ENCODE results near the gene SLC25A30.
"Not testable (repeated sequence)": the region's sequence is repeated elsewhere in the genome, so short reads cannot be mapped to it uniquely, and the experiment has no call there.

Gene SLC25A30

GRCh38 chr13:45445053-45445452, 26.9 kb upstream of the SLC25A30 start:
- Histone ChIP-seq H3K9ac (ENCODE audit: low read depth, low read length) (no peak overlapping the region), H3K9me3 (replicated peaks; ENCODE audit: low read length) (no peaks in the 10 kb centered on the region), H3K36me3 (ENCODE audit: insufficient read depth, low read length) (no peaks in the 10 kb centered on the region), H3K27me3 (ENCODE audit: control insufficient read depth, insufficient read depth, low read length) (no peaks in the 10 kb centered on the region), H3K4me2 (ENCODE audit: low read length) (no peak overlapping the region), H3K4me1 (ENCODE audit: control insufficient read depth, insufficient read depth, low read length) (peaks cover 35% of the 10 kb centered on the region), H3K4me3 (ENCODE audit: low read length) (no peak overlapping the region)

GRCh38 chr13:45441633-45442032, 23.5 kb upstream of the SLC25A30 start:
- Histone ChIP-seq H3K27me3 (ENCODE audit: control insufficient read depth, insufficient read depth, low read length) (no peaks in the 10 kb centered on the region), H3K9ac (ENCODE audit: low read depth, low read length) (peak overlapping the region; percentile 22), H3K9me3 (replicated peaks; ENCODE audit: low read length) (no peaks in the 10 kb centered on the region), H3K4me1 (ENCODE audit: control insufficient read depth, insufficient read depth, low read length) (peaks cover 41% of the 10 kb centered on the region), H3K4me3 (ENCODE audit: low read length) (no peak overlapping the region), H3K36me3 (ENCODE audit: insufficient read depth, low read length) (no peaks in the 10 kb centered on the region), H3K4me2 (ENCODE audit: low read length) (peak overlapping the region; percentile 24)

GRCh38 chr13:45439781-45440462, 21.7 kb upstream of the SLC25A30 start:
- H3K4me1 ChIP-seq (ENCODE audit: control insufficient read depth, insufficient read depth, low read length): peaks cover 30% of the 10 kb centered on the region
- peak overlapping the region; percentile 16 for H3K9ac ChIP-seq (ENCODE audit: low read depth, low read length)
- H3K4me2 ChIP-seq (ENCODE audit: low read length): peak overlapping the region; percentile 70
- H3K9me3 ChIP-seq (replicated peaks; ENCODE audit: low read length): no peaks in the 10 kb centered on the region
- H3K36me3 ChIP-seq (ENCODE audit: insufficient read depth, low read length): no peaks in the 10 kb centered on the region
- no peak overlapping the region for H3K4me3 ChIP-seq (ENCODE audit: low read length)
- H3K27me3 ChIP-seq (ENCODE audit: control insufficient read depth, insufficient read depth, low read length): no peaks in the 10 kb centered on the region

GRCh38 chr13:45439008-45439407, 20.8 kb upstream of the SLC25A30 start:
- Histone ChIP-seq H3K36me3 (ENCODE audit: insufficient read depth, low read length) (no peaks in the 10 kb centered on the region), H3K4me2 (ENCODE audit: low read length) (no peak overlapping the region), H3K4me1 (ENCODE audit: control insufficient read depth, insufficient read depth, low read length) (peaks cover 30% of the 10 kb centered on the region), H3K9ac (ENCODE audit: low read depth, low read length) (no peak overlapping the region), H3K4me3 (ENCODE audit: low read length) (no peak overlapping the region), H3K27me3 (ENCODE audit: control insufficient read depth, insufficient read depth, low read length) (no peaks in the 10 kb centered on the region), H3K9me3 (replicated peaks; ENCODE audit: low read length) (no peaks in the 10 kb centered on the region)

- Histone ChIP-seq H3K9me3 (replicated peaks; ENCODE audit: low read length) (no peaks in the 10 kb centered on the region), H3K4me2 (ENCODE audit: low read length) (no peak overlapping the region), H3K27me3 (ENCODE audit: control insufficient read depth, insufficient read depth, low read length) (no peaks in the 10 kb centered on the region), H3K36me3 (ENCODE audit: insufficient read depth, low read length) (no peaks in the 10 kb centered on the region), H3K4me3 (ENCODE audit: low read length) (no peak overlapping the region), H3K9ac (ENCODE audit: low read depth, low read length) (no peak overlapping the region), H3K4me1 (ENCODE audit: control insufficient read depth, insufficient read depth, low read length) (peaks cover 30% of the 10 kb centered on the region)
Observed at GRCh38 chr13:45437947-45438346, 19.8 kb upstream of the SLC25A30 start.

- Histone ChIP-seq H3K4me3 (ENCODE audit: low read length) (no peak overlapping the region), H3K36me3 (ENCODE audit: insufficient read depth, low read length) (no peaks in the 10 kb centered on the region), H3K4me1 (ENCODE audit: control insufficient read depth, insufficient read depth, low read length) (peaks cover 29% of the 10 kb centered on the region)
Observed at GRCh38 chr13:45436953-45437352, 18.8 kb upstream of the SLC25A30 start.

GRCh38 chr13:45436332-45436731, 18.2 kb upstream of the SLC25A30 start:
- no peak overlapping the region for H3K4me2 ChIP-seq (ENCODE audit: low read length)
- peaks cover 23% of the 10 kb centered on the region for H3K4me1 ChIP-seq (ENCODE audit: control insufficient read depth, insufficient read depth, low read length)
- no peaks in the 10 kb centered on the region for H3K27me3 ChIP-seq (ENCODE audit: control insufficient read depth, insufficient read depth, low read length)
- no peak overlapping the region for H3K9ac ChIP-seq (ENCODE audit: low read depth, low read length)
- no peaks in the 10 kb centered on the region for H3K9me3 ChIP-seq (replicated peaks; ENCODE audit: low read length)
- H3K4me3 ChIP-seq (ENCODE audit: low read length): no peak overlapping the region
- no peaks in the 10 kb centered on the region for H3K36me3 ChIP-seq (ENCODE audit: insufficient read depth, low read length)

More at GRCh38 chr13:45436953-45437352, 18.8 kb upstream of the SLC25A30 start:
- H3K27me3 ChIP-seq (ENCODE audit: control insufficient read depth, insufficient read depth, low read length): no peaks in the 10 kb centered on the region
- H3K4me2 ChIP-seq (ENCODE audit: low read length): no peak overlapping the region
- H3K9me3 ChIP-seq (replicated peaks; ENCODE audit: low read length): no peaks in the 10 kb centered on the region
- H3K9ac ChIP-seq (ENCODE audit: low read depth, low read length): no peak overlapping the region

- Histone ChIP-seq H3K4me2 (ENCODE audit: low read length) (no peak overlapping the region), H3K9ac (ENCODE audit: low read depth, low read length) (no peak overlapping the region), H3K4me3 (ENCODE audit: low read length) (no peak overlapping the region), H3K4me1 (ENCODE audit: control insufficient read depth, insufficient read depth, low read length) (peaks cover 9% of the 10 kb centered on the region), H3K9me3 (replicated peaks; ENCODE audit: low read length) (no peaks in the 10 kb centered on the region), H3K36me3 (ENCODE audit: insufficient read depth, low read length) (no peaks in the 10 kb centered on the region), H3K27me3 (ENCODE audit: control insufficient read depth, insufficient read depth, low read length) (no peaks in the 10 kb centered on the region)
Observed at GRCh38 chr13:45434556-45435371, 16.6 kb upstream of the SLC25A30 start.

GRCh38 chr13:45433381-45433790, 15.2 kb upstream of the SLC25A30 start:
- no peaks in the 10 kb centered on the region for H3K27me3 ChIP-seq (ENCODE audit: control insufficient read depth, insufficient read depth, low read length)
- no peak overlapping the region for H3K4me3 ChIP-seq (ENCODE audit: low read length)
- H3K4me2 ChIP-seq (ENCODE audit: low read length): no peak overlapping the region
- no peaks in the 10 kb centered on the region for H3K36me3 ChIP-seq (ENCODE audit: insufficient read depth, low read length)
- H3K4me1 ChIP-seq (ENCODE audit: control insufficient read depth, insufficient read depth, low read length): no peaks in the 10 kb centered on the region
- H3K9ac ChIP-seq (ENCODE audit: low read depth, low read length): no peak overlapping the region
- no peaks in the 10 kb centered on the region for H3K9me3 ChIP-seq (replicated peaks; ENCODE audit: low read length)

GRCh38 chr13:45432737-45433380, 14.7 kb upstream of the SLC25A30 start:
- Histone ChIP-seq H3K36me3 (ENCODE audit: insufficient read depth, low read length) (no peaks in the 10 kb centered on the region), H3K27me3 (ENCODE audit: control insufficient read depth, insufficient read depth, low read length) (no peaks in the 10 kb centered on the region), H3K9me3 (replicated peaks; ENCODE audit: low read length) (no peaks in the 10 kb centered on the region), H3K4me2 (ENCODE audit: low read length) (no peak overlapping the region), H3K4me3 (ENCODE audit: low read length) (no peak overlapping the region), H3K9ac (ENCODE audit: low read depth, low read length) (no peak overlapping the region), H3K4me1 (ENCODE audit: control insufficient read depth, insufficient read depth, low read length) (no peaks in the 10 kb centered on the region)

GRCh38 chr13:45426056-45426841, 8.1 kb upstream of the SLC25A30 start:
- H3K4me3 ChIP-seq (ENCODE audit: low read length); H3K4me1 ChIP-seq (ENCODE audit: control insufficient read depth, insufficient read depth, low read length); H3K36me3 ChIP-seq (ENCODE audit: insufficient read depth, low read length); H3K4me2 ChIP-seq (ENCODE audit: low read length); H3K9ac ChIP-seq (ENCODE audit: low read depth, low read length); H3K9me3 ChIP-seq (replicated peaks; ENCODE audit: low read length); H3K27me3 ChIP-seq (ENCODE audit: control insufficient read depth, insufficient read depth, low read length): not testable (repeated sequence)

All from skeletal muscle satellite cell (primary cell).